Adrenal gland (tissue), 12 donors: ENCODE data around the gene MUC21. TPM values are rescaled to one million over a fixed set of nuclear protein-coding genes. Genes with fewer than 3 reads are reported as not detected.
A peak's percentile ranks its signal among the peaks of the same experiment; 100 is the strongest.

ENCODE experiments used
- DNase-seq, 7 donors: peaks; one replicate each; pipeline ENCODE4 v3.0.0-alpha.2; 2019 to 2020
- H3K27ac ChIP-seq, 5 donors: fragments of 200-600 bp; sonication (generic) in 4 of 5; 1 replicate in 3 of 5; 2 replicates in 2 of 5; pipeline versions ENCODE4 v1.5.1 to v1.8.0; 2016 to 2020; ENCODE audit warnings: mild to moderate bottlenecking in 1 of 5
- H3K27me3 ChIP-seq: fragments of 200-600 bp; 2 replicates; pipeline ENCODE4 v1.8.0; 2021
- H3K36me3 ChIP-seq, 2 donors: fragments of 200-600 bp; replicated peaks in 1 of 2; 1 replicate in 1 of 2; 2 replicates in 1 of 2; pipeline versions ENCODE4 v1.5.1 to v1.8.0; 2018 to 2022
- H3K4me1 ChIP-seq, 2 donors: fragments of 200-600 bp; replicated peaks in 1 of 2; 1 replicate in 1 of 2; 2 replicates in 1 of 2; pipeline versions ENCODE4 v1.5.1 to v1.8.0; 2018 to 2021
- H3K4me3 ChIP-seq, 4 donors: fragments of 200-600 bp; sonication (generic) in 3 of 4; one replicate each; pipeline ENCODE4 v1.5.1; 2016 to 2018
- H3K9me3 ChIP-seq, 3 donors: fragments of 200-600 bp; sonication (generic) in 1 of 3; replicated peaks in 1 of 3; 1 replicate in 2 of 3; 2 replicates in 1 of 3; pipeline versions ENCODE4 v1.5.1 to v1.8.0; 2016 to 2021
- POLR2A ChIP-seq, 2 donors: fragments of 450-650 bp; IDR thresholded peaks; one replicate each; pipeline ENCODE4 v1.6.1; 2017; ENCODE audit warnings: antibody characterized with exemption in 2 of 2, mild to moderate bottlenecking in 2 of 2, moderate library complexity in 1 of 2
- WGBS, 4 donors: extraction: QIAGEN DNeasy Blood & Tissue Kit in 2 of 4; methylation state at CpG; one replicate each; pipeline versions ENCODE4 v1.1.5 to v1.1.7; 2013 to 2017; 5-methylcytosine and 5-hydroxymethylcytosine counted together
- intact Hi-C, 2 donors: fragments of 100-400 bp; cut with DNase I; formaldehyde crosslinking; loops; one replicate each; pipeline versions ENCODE4 v1.14.1 to v1.15.0; 2022 to 2023
- polyA plus RNA-seq, 3 donors: library from polyadenylated mRNA; stranded (reverse); fragments of 200-250 nt in 2 of 3; fragments of 350-450 nt in 1 of 3; fragmentation: Illumina TruSeq in 1 of 3; extraction: RNeasy Lipid Tissue Mini Kit (QIAGEN cat#74804) in 1 of 3; gene quantifications; one replicate each; pipeline ENCODE4 v1.2.3, GENCODE V29; 2013 to 2014
- total RNA-seq, 9 donors: library from RNA; depleted of rRNA in 4 of 9; stranded (reverse); fragments of >200 nt in 4 of 9; fragments of 120-200 nt in 1 of 9; fragmentation: NEBNext Ultra II Directional in 1 of 9; extraction: Animal tissue kit (Norgen Biotek cat#: 25700) in 1 of 9; gene quantifications; one replicate each; pipeline versions ENCODE4 v1.1.0 to v1.2.4, GENCODE V29; 2013 to 2023
- TF ChIP-seq, protein P1 (sequence below), 6 experiments: fragments of 450-650 bp in 4 of 6; fragments of 200-600 bp in 2 of 6; sonication (generic) in 1 of 6; IDR thresholded peaks; 1 replicate in 5 of 6; 2 replicates in 1 of 6; pipeline versions ENCODE4 v1.5.1 to v1.8.0; 2016 to 2021; ENCODE audit warnings: antibody characterized with exemption in 6 of 6, mild to moderate bottlenecking in 2 of 6, moderate library complexity in 1 of 6
- donor health status: healthy with polysubstance abuse.
- donor health status: Bipolar disorder and iron deficiency.
- donor health status: DM: yes; HTN: yes; CAD: no.
- donor health status: DM: no; HTN: no; CAD: no.
- donor health status: DM: no; HTN: no; CAD: no.
- donor health status: DM: yes; HTN: yes; CAD: no.

The MUC21 gene
- total and polyA plus RNA-seq, 12 donors = 0.16 to 0.34 TPM; not detected in 10

DNA sequence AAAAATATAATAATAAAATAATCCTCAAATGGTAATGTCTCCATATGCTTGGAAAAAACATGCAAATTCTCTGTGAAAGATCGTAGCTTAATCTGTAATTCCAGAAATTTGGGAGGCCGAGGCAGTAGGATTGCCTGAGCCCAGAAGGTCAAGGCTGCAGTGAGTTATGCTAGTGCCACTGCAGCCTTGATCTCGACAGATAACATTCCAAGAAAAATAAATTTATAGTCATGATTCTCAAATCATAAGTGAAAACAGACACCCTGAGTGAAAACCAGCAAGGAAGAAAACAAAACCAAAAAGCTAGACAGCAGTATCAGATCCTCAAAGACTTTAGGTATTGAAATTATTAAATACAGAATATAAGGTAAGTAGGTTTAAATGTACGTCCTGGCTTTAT, 3.8 kb upstream of the MUC21 start:
- Histone ChIP-seq H3K27ac (no peak overlapping the region), H3K4me1 (peaks cover 7 to 23% of the 10 kb centered on the region in 2 donors), H3K36me3 (no peaks in the 10 kb centered on the region), H3K4me3 (no peak overlapping the region), H3K27me3 (peaks cover 9% of the 10 kb centered on the region), H3K9me3 (no peaks in the 10 kb centered on the region)
- intact Hi-C loops = no loop called here
- 26 to 38% (median 35%) methylated on average over 4 of the region's 4 CpGs for WGBS, 4 donors
- TF ChIP-seq, protein P1, sequence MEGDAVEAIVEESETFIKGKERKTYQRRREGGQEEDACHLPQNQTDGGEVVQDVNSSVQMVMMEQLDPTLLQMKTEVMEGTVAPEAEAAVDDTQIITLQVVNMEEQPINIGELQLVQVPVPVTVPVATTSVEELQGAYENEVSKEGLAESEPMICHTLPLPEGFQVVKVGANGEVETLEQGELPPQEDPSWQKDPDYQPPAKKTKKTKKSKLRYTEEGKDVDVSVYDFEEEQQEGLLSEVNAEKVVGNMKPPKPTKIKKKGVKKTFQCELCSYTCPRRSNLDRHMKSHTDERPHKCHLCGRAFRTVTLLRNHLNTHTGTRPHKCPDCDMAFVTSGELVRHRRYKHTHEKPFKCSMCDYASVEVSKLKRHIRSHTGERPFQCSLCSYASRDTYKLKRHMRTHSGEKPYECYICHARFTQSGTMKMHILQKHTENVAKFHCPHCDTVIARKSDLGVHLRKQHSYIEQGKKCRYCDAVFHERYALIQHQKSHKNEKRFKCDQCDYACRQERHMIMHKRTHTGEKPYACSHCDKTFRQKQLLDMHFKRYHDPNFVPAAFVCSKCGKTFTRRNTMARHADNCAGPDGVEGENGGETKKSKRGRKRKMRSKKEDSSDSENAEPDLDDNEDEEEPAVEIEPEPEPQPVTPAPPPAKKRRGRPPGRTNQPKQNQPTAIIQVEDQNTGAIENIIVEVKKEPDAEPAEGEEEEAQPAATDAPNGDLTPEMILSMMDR (IDR thresholded peaks at IDR 0.05) = no peak
- TF ChIP-seq POLR2A (IDR thresholded peaks at IDR 0.05) = no peak
- peak in 1 of 7 donors; percentile 19 for DNase-seq

DNA sequence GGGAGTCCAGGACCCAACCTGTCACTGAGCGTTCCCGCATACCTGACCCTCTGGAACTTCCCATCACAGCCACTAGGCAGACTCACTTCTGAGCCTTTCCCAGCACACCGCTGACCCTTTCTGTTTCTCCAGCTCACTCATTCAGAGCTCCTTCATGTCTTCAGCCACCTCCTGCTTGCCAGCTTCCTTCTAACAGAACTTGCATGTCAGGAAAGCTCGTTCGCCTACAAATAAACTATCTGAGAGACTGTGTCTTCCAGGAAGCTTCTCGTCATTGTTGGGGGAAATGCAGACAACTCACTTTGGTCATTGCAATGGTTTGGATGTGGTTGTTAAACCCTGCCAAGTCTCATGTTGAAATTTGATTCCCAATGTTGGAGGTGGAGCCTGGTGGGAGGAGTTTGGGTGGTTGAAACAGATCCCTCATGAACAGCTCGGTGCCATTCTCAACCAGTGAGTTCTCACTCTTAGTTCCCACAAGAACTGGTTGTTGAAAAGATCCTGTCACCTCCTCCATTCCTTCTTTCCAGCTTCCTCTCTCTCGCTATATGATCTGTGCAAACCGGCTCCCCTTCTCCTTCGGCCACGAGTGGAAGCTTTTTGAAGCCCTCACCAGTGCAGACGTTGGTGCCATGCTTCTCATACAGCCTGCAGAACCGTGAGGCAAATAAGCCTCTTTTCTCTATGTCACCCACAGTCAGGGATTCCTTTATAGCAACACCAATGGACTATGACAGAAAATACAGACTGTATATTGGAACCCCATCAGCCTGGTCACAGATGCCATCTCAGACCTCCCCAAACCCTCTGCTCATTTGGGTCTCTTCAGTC, 1.4 kb upstream of the MUC21 start:
- intact Hi-C loops = no loop called here
- no peaks in the 10 kb centered on the region for H3K36me3 ChIP-seq
- H3K27ac ChIP-seq = no peak overlapping the region
- H3K27me3 ChIP-seq = peaks cover 9% of the 10 kb centered on the region
- DNase-seq = peak in 6 of 7 donors; percentile 23 to 57 (median 40)
- TF ChIP-seq POLR2A (IDR thresholded peaks at IDR 0.05) = no peak
- TF ChIP-seq, protein P1 (IDR thresholded peaks at IDR 0.05) = peak in 3 of 6 experiments; percentile 8 to 22 (median 9)
- 35 to 49% (median 42%) methylated on average over 13 of the region's 13 CpGs for WGBS, 4 donors
- H3K9me3 ChIP-seq = no peaks in the 10 kb centered on the region
- no peak overlapping the region for H3K4me3 ChIP-seq
- H3K4me1 ChIP-seq = peaks cover 7 to 23% of the 10 kb centered on the region in 2 donors

DNA sequence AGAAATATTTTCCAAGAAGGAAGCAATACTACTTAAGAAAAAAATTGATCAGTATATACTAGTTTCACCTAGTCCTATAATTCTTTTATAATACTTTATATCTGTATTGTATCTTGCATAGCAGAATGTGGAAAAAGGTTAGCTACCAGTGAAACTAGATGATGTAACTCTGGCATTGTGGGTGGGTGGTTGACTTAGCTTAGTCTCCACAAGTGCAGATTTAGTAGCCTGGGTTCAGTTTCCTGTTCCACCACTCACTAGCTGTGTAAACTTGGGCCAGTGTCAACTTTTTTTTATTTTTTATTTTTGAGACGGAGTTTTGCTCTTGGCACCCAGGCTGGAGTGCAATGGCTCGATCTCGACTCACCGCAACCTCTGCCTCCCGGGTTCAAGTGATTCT, 2.0 kb downstream of the MUC21 start:
- 81 to 90% (median 86%) methylated on average over 5 of the region's 5 CpGs for WGBS, 4 donors
- Histone ChIP-seq H3K27ac (no peak overlapping the region), H3K4me1 (peaks cover 5 to 7% of the 10 kb centered on the region in 2 donors), H3K36me3 (no peaks in the 10 kb centered on the region), H3K27me3 (peaks cover 9% of the 10 kb centered on the region), H3K9me3 (no peaks in the 10 kb centered on the region), H3K4me3 (no peak overlapping the region)
- TF ChIP-seq POLR2A (IDR thresholded peaks at IDR 0.05) = no peak
- TF ChIP-seq, protein P1 (IDR thresholded peaks at IDR 0.05) = no peak
- DNase-seq = no peak
- intact Hi-C loops = no loop called here

DNA sequence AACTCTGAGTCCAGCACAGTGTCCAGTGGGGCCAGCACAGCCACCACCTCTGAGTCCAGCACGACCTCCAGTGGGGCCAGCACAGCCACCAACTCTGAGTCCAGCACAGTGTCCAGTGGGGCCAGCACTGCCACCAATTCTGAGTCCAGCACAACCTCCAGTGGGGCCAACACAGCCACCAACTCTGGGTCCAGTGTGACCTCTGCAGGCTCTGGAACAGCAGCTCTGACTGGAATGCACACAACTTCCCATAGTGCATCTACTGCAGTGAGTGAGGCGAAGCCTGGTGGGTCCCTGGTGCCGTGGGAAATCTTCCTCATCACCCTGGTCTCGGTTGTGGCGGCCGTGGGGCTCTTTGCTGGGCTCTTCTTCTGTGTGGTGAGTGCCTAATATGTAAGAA, 3.8 kb downstream of the MUC21 start:
- 79 to 93% (median 87%) methylated on average over 5 to 6 of the region's 6 CpGs for WGBS, 4 donors
- TF ChIP-seq, protein P1 (IDR thresholded peaks at IDR 0.05) = no peak
- no peak for TF ChIP-seq POLR2A (IDR thresholded peaks at IDR 0.05)
- Histone ChIP-seq H3K4me3 (no peak overlapping the region), H3K27ac (no peak overlapping the region), H3K9me3 (no peaks in the 10 kb centered on the region), H3K4me1 (peaks cover under 1 to 2% of the 10 kb centered on the region in 2 donors), H3K27me3 (peaks cover 9% of the 10 kb centered on the region), H3K36me3 (no peaks in the 10 kb centered on the region)
- intact Hi-C loops = no loop called here
- DNase-seq = no peak
